GM13977 (cell line): ENCODE data around the gene ACTL6B.
A peak's percentile ranks its signal among the peaks of the same experiment; 100 is the strongest.
"Not testable (repeated sequence)": the region's sequence is repeated elsewhere in the genome, so short reads cannot be mapped to it uniquely, and the experiment has no call there.

ENCODE experiments used
- DNase-seq: peaks from one replicate; pipeline ENCODE4 v3.0.0; 2012; ENCODE audit warnings: low spot score
- CTCF ChIP-seq: IDR thresholded peaks from 2 replicates; pipeline ENCODE4 v1.5.1; 2012; ENCODE audit warnings: mild to moderate bottlenecking, control low read depth; ENCODE audit not compliant: insufficient read depth; ENCODE audit errors: extremely low read depth, missing control alignments
- in situ Hi-C: fragments of 300-500 bp; cut with MboI; formaldehyde crosslinking; loops from one replicate; pipeline ENCODE4 v1.12.0; 2022; ENCODE audit warnings: low sequenced_read_pairs, low pct_unique_long_range_greater_than_20kb, mixed read lengths, inconsistent platforms; ENCODE audit not compliant: unreplicated experiment

ACTL6B gene

GRCh38 chr7:100655908-100656674 is at the start of gene ACTL6B:
TSS of gene ACTL6B (minus strand) at chr7:100656448. CDS start at chr7:100656354, 94 bp downstream.
- in situ Hi-C loops, result no loop called here
- peak; percentile 64 for DNase-seq
- no peak for TF ChIP-seq CTCF

- in situ Hi-C loops, result loop anchor here (10.0 kb wide), 1 partner anchor 149 kb away; the partner anchor contains the start of gene SLC12A9
- peak; percentile 84 for DNase-seq
- peak; percentile 92 for TF ChIP-seq CTCF
Observed at GRCh38 chr7:100705320-100705752, 49.1 kb upstream of the ACTL6B start.

- DNase-seq, result not testable (repeated sequence)
- in situ Hi-C loops, result loop anchor here (10.0 kb wide), 1 partner anchor 154 kb away; the partner anchor contains the start of gene SLC12A9
Observed at GRCh38 chr7:100701089-100701488, 44.8 kb upstream of the ACTL6B start.

DNA sequence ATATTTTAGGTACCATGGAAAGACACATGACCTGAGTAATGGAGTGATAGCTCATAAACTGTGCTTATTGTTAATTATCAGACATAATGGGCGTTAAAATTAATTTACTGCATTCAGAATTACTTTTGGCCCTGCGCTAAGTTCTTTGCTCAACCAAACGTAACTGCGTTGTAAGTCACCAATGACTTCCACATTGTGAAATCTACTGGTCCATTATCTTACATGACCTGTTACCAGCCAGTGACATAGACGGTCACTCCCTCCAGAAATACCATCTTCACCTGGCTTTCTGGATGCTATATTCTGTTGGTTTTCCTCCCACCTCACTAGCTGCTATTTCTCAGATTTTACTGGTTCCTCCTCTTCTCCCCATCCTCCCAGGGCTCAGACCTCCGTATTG is 42.8 kb upstream of the ACTL6B start:
- no peak for DNase-seq
- TF ChIP-seq CTCF, result no peak
- in situ Hi-C loops, result no loop called here

- in situ Hi-C loops, result no loop called here
- TF ChIP-seq CTCF, result no peak
- no peak for DNase-seq
Observed at GRCh38 chr7:100696123-100696521, 39.9 kb upstream of the ACTL6B start.

DNA sequence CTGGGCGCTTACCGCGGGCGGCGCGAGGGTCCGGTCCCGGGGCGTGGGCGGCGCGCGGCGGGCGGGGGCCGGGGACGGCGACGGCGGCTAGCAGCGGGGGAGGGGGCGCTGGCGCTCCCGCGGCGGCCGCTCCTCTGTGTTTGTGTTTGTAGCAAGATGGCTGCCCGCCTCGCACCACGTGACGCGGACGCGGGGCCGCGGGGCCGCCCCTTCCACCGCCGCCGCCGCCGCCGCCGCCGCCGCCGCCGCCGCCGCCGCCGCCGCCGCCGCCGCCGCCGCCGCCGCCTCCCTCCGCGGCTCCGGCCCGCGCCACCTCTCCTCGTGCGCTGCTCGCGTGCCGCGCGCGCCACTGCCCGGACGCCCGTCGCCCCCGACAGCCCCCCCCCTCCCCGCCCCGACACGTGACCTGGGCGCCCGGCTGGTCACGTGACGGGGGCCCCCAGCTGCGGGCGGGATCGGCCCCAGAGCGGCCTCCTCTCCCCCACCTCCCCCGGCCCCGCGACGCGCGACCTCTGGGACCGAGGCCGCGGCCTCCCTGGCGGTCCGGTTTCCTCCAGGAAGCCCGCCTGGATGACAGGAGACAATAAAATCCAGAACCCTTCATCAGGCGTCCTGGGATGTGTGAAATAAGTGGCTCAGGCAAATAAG is 38.0 kb upstream of the ACTL6B start, which contains the start of gene GIGYF1:
TSS of gene GIGYF1 (minus strand) at position 153 of the 648 bp plus-strand sequence. CDS start 6,012 bp downstream, outside the sequence.
- TF ChIP-seq CTCF, result no peak
- in situ Hi-C loops, result no loop called here
- DNase-seq, result peak; percentile 93
